ENCODE data around the gene AOPEP. TPM values are rescaled to one million over a fixed set of nuclear protein-coding genes. Genes with fewer than 3 reads are reported as not detected.

AOPEP gene
- total RNA-seq, 2 donors from 2014 or later = 81.5 to 224 TPM

DNA sequence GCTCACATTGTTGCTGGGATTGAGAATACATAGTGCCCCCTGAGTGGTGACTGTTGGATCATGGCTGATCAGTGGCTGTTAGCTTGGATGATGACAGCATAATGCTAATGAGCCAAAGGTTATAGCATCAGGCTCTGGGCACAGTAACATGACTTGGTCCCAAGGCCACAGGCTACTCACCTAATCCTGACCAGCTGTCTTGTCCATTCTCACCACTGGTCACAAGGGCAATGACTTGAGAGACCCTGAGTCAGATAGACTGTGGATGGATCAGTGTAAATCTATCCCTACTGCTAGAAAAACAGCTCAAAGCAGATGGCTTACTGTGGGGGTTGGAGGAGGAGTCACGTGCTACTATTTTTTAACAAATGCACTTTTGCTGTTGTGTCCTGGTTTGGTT, 74.7 kb downstream of the AOPEP start:
- ATAC-seq (no peak), DNase-seq (no peak)
- Histone ChIP-seq H3K9me3 (no peaks in the 10 kb centered on the region), H3K4me3 (no peak overlapping the region), H3K36me3 (replicated peaks in 1 of 2; ENCODE audit: insufficient read depth in 1 of 2, low read depth in 2 of 2) (no peaks in the 10 kb centered on the region), H3K27ac (no peak overlapping the region), H3K4me1 (peaks cover 21% of the 10 kb centered on the region), H3K27me3 (no peaks in the 10 kb centered on the region)
- intact Hi-C loops (cut with DNase I) = loop anchor here (10.0 kb wide), 1 partner anchor 54 kb away; no protein-coding TSS in a partner anchor
- WGBS, 2 donors = 77 to 81% methylated on average over 1 of the region's 1 CpG
- TF ChIP-seq, protein P1, sequence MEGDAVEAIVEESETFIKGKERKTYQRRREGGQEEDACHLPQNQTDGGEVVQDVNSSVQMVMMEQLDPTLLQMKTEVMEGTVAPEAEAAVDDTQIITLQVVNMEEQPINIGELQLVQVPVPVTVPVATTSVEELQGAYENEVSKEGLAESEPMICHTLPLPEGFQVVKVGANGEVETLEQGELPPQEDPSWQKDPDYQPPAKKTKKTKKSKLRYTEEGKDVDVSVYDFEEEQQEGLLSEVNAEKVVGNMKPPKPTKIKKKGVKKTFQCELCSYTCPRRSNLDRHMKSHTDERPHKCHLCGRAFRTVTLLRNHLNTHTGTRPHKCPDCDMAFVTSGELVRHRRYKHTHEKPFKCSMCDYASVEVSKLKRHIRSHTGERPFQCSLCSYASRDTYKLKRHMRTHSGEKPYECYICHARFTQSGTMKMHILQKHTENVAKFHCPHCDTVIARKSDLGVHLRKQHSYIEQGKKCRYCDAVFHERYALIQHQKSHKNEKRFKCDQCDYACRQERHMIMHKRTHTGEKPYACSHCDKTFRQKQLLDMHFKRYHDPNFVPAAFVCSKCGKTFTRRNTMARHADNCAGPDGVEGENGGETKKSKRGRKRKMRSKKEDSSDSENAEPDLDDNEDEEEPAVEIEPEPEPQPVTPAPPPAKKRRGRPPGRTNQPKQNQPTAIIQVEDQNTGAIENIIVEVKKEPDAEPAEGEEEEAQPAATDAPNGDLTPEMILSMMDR (IDR thresholded peaks at IDR 0.05) = no peak
- TF ChIP-seq POLR2A (IDR thresholded peaks at IDR 0.05) = no peak

DNA sequence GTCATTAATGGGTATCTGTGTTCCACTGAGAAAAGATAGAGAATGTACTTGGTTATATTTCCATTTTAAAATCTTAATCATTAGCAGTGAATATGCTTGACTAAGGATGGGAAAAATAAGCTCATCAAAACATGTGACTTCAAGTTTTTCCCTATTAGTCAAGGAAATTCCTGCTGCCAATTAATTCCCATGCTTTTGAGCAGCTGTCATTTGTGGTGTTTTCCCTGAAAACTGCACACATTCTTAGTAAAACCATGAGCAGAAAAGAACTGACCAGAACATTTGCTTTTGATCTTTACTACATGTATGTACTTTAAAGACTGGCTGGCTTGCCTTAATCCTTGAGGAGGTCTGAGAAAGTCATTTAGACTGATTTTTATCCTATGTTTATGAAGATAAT, 75.2 kb downstream of the AOPEP start:
- no peak for ATAC-seq
- H3K4me3 ChIP-seq = no peak overlapping the region
- intact Hi-C loops (cut with DNase I) = loop anchor here (10.0 kb wide), 1 partner anchor 53 kb away; no protein-coding TSS in a partner anchor
- no peaks in the 10 kb centered on the region for H3K9me3 ChIP-seq
- TF ChIP-seq, protein P1 (IDR thresholded peaks at IDR 0.05) = no peak
- TF ChIP-seq POLR2A (IDR thresholded peaks at IDR 0.05) = no peak
- no peak for DNase-seq
- H3K4me1 ChIP-seq = peaks cover 24% of the 10 kb centered on the region
- no peak overlapping the region for H3K27ac ChIP-seq
- no peaks in the 10 kb centered on the region for H3K36me3 ChIP-seq (replicated peaks in 1 of 2; ENCODE audit: insufficient read depth in 1 of 2, low read depth in 2 of 2)
- no peaks in the 10 kb centered on the region for H3K27me3 ChIP-seq

DNA sequence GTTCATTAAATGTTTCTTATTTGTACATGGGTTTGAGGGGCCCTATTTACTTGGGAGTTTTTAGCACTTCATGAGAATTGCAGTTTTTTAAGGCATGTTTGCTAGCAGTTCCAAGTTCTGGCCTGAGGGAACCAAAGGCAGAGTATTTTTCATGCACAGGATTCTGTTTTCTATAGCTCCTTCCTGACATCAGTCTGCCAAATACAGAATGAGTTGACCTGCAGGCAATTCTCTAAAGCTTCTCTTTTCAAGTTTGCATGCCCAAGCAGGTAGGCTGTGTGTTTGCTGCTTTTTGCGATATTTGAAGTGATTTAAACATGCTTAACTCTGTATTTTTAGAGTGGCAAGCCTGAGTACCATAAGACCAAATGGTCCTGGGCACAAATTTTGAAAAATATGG, 75.8 kb downstream of the AOPEP start:
- Histone ChIP-seq H3K4me1 (peaks cover 27% of the 10 kb centered on the region), H3K4me3 (no peak overlapping the region), H3K36me3 (replicated peaks in 1 of 2; ENCODE audit: insufficient read depth in 1 of 2, low read depth in 2 of 2) (no peaks in the 10 kb centered on the region), H3K27me3 (no peaks in the 10 kb centered on the region), H3K27ac (no peak overlapping the region), H3K9me3 (no peaks in the 10 kb centered on the region)
- 85 to 92% methylated on average over 1 of the region's 1 CpG for WGBS, 2 donors
- ATAC-seq (no peak), DNase-seq (no peak)
- intact Hi-C loops (cut with DNase I) = loop anchor here (10.0 kb wide), 1 partner anchor 53 kb away; no protein-coding TSS in a partner anchor
- no peak for TF ChIP-seq POLR2A (IDR thresholded peaks at IDR 0.05)
- TF ChIP-seq, protein P1 (IDR thresholded peaks at IDR 0.05) = no peak

DNA sequence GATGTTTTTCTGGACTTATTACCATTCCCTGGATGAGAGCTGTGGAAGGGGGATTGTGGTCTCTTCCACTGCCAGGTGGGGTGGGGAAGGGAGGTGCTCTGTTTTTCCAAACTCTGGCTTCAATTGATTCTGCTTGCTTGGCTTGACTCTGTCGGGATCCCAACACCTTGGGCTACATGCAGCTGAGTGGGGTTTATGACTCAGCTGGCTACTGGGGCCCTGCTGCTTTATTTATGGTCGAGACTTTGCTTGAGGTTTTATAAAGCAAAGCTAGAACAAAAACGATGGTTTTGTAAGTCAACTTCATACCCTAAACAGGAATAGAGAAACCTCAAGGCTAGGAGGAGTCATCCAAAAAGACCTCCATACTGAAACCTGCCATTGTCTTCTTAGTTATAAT, 76.3 kb downstream of the AOPEP start:
- WGBS, 2 donors = 62 to 75% methylated on average over 3 of the region's 3 CpGs
- Histone ChIP-seq H3K4me3 (no peak overlapping the region), H3K27me3 (no peaks in the 10 kb centered on the region), H3K36me3 (replicated peaks in 1 of 2; ENCODE audit: insufficient read depth in 1 of 2, low read depth in 2 of 2) (no peaks in the 10 kb centered on the region), H3K4me1 (peaks cover 27% of the 10 kb centered on the region), H3K9me3 (no peaks in the 10 kb centered on the region), H3K27ac (no peak overlapping the region)
- TF ChIP-seq POLR2A (IDR thresholded peaks at IDR 0.05) = no peak
- TF ChIP-seq, protein P1 (IDR thresholded peaks at IDR 0.05) = no peak
- intact Hi-C loops (cut with DNase I) = loop anchor here (10.0 kb wide), 1 partner anchor 52 kb away; no protein-coding TSS in a partner anchor
- DNase-seq (no peak), ATAC-seq (no peak)

DNA sequence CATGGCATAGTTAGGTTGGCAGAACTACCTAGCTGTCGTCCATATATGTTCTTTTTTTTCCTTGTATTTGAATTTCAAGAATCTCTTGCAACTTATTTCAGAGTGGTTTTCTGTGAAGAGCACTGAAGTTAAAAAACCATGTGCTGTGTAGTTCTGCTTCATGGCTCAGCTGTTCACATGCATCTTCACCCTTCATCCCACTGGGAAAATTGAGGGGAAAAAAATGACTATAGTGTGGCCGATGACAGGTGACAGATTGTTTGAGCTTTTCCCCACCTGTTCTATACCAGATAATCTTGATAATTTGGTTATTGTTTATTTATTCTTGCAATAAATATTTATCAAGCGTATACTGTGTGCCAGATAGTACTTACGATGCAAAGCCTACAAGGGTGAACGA, 77.8 kb downstream of the AOPEP start:
- TF ChIP-seq POLR2A (IDR thresholded peaks at IDR 0.05) = no peak
- TF ChIP-seq, protein P1 (IDR thresholded peaks at IDR 0.05) = no peak
- intact Hi-C loops (cut with DNase I) = loop anchor here (10.0 kb wide), 1 partner anchor 50 kb away; no protein-coding TSS in a partner anchor
- Histone ChIP-seq H3K27ac (no peak overlapping the region), H3K9me3 (no peaks in the 10 kb centered on the region), H3K4me3 (no peak overlapping the region), H3K36me3 (replicated peaks in 1 of 2; ENCODE audit: insufficient read depth in 1 of 2, low read depth in 2 of 2) (no peaks in the 10 kb centered on the region), H3K27me3 (no peaks in the 10 kb centered on the region), H3K4me1 (peaks cover 27% of the 10 kb centered on the region)
- DNase-seq = no peak
- 82 to 89% methylated on average over 5 of the region's 5 CpGs for WGBS, 2 donors
- no peak for ATAC-seq
